ENCODE measurements around the gene KRTAP25-1.

- no peak for TF ChIP-seq POLR2A (IDR thresholded peaks at IDR 0.05)
- no peak for TF ChIP-seq CTCF (IDR thresholded peaks at IDR 0.05)
Measured at GRCh38 chr21:30337276-30337744, 48.0 kb upstream of the KRTAP25-1 start, which contains the start of gene KRTAP27-1.

All from heart left ventricle (tissue), 13 donors.